GM10266 (cell line): ENCODE data around the gene RBM44.

Experiments used
- DNase-seq: peaks from one replicate; pipeline ENCODE4 v3.0.0; 2012; ENCODE audit errors: extremely low spot score
- CTCF ChIP-seq: IDR thresholded peaks from 2 replicates; pipeline ENCODE4 v1.5.1; 2012; ENCODE audit warnings: mild to moderate bottlenecking, low read depth; ENCODE audit not compliant: control insufficient read depth, insufficient read depth; ENCODE audit errors: missing control alignments

Gene RBM44

DNA sequence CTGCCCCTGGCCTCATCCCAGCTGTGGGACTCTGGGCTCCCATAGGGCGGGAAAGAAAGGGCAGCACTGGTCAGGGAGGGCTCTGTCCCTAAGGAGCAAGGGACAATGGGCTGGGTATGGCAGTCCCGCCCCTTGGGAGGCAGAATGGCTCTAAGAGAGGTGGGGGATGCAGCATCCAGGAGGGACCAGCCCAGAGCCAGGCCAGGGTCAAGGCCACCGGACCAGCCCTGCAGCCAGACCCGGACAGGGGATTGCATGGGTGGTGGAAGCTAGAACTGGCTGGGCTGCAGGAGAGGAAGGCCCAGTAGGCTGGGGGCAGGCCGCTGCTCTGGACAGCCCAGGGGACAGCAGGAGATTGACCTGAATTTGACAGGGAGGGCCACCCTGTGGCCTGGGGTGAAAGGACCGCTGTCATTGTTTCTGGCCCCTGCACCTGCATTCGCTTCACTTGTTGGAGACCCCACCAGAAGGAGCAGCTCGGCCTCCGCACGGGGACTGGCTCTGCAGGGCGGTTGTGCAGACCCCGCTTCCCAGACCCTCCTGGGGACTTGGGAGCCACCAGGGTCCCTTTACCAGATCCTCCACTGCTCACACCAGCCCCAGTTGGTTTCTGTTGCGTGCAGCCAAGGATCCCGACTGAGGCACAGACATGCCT lies 75.4 kb downstream of the RBM44 start:
- TF ChIP-seq CTCF: no peak
- no peak for DNase-seq

DNA sequence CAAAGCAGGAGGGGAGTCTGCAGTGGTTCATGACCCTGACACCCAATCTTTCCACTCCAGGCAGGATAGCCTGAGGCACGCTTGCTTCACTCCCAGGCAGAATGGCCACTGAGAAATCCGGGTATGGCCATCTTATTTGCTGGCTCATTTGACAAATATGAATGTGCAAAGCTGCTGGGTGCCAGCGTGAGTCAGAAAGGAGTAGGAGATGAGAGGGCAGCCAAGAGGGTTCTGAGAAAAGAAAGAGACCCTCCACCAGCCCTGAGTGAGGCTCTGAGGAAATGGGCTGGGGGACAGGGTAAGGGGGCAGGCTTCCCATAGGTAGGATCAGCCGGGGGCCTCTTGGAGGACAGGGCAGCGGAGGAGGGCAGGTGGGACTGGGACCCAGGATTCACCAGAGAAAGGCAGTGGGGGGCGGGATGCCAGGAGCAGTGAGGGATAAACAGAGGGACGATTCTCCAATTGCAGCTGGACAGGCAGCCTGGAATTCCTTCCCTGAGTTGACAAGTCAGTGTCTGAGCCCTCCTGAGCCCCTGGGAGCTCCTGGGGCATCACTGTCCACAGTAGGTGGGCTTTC lies 76.1 kb downstream of the RBM44 start:
- TF ChIP-seq CTCF: no peak
- DNase-seq: no peak

GRCh38 chr2:237875256-237876060 lies 76.9 kb downstream of the RBM44 start:
- TF ChIP-seq CTCF: no peak
- no peak for DNase-seq

DNA sequence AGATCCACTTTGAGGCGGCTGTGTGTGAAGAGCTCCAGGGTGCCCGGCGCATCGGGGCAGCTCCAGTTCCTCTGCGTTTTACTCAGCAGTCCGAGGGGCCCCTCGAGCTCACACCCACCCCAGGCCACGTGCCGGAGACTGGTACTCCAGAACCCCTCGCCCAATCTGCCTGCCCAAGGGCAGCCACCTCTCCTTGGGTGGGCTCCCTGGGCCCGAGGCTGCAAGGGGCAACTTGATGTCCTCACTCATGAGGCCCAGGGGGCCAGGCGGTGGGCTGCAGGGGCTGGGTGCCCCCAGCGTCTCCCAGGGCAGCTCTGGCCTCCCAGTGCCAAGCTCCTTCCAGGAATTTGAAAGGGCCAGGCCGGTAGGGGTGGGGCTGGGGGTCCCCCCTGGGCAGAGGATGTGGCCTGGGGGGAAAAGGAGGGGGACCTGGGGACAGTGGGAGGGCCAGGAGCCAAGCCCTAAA lies 77.5 kb downstream of the RBM44 start:
- no peak for TF ChIP-seq CTCF
- DNase-seq: no peak

DNA sequence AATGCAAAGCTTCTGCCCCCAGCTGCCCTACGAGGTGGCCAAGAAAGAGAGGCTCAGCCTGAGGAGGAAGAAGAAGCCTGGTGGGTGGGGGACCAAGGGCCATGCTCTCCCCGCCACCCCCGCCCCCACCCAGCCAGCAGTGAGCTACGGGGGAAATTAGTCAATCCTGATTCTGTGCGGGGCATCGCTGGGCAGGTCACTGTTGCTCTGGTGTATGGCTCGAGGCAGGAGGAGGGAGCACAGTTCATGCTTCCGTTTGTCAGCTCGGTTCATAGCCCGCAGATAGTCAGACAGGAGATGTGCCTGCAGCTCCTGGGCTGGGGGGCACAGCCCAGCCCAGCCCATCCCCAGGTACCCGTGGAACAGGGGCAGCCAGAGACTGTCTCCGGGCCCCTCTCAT lies 78.0 kb downstream of the RBM44 start:
- no peak for TF ChIP-seq CTCF

DNA sequence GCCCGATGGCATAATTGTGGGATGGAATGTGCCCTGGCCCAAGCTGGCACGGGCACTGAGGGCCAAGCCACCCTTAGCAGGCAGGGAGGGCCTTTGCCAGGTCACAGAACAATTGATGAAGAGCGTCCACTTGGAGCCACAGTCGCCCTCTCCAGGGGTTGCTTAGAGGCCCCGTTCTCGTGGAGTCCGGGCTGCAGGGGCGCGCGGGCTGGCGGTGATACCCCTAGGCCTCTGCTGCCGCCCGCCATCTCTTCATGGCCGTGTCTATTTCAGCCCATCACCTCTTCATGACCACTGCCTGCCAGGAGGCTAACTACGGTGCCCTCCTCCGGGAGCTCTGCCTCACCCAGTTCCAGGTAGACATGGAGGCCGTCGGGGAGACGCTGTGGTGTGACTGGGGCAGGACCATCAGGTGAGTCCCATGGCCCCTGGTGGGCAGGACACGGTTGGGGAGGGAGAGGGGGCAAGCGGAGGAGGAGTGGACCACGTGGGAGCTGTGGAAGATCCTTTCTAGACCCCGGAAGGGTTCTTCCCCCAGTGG lies 78.4 kb downstream of the RBM44 start:
- no peak for TF ChIP-seq CTCF

More for the DNA sequence above, 78.0 kb downstream of the RBM44 start:
- no peak for DNase-seq

More for the DNA sequence above, 78.4 kb downstream of the RBM44 start:
- DNase-seq: no peak
